ENCODE measurements around the gene TEN1.

Gene TEN1

DNA sequence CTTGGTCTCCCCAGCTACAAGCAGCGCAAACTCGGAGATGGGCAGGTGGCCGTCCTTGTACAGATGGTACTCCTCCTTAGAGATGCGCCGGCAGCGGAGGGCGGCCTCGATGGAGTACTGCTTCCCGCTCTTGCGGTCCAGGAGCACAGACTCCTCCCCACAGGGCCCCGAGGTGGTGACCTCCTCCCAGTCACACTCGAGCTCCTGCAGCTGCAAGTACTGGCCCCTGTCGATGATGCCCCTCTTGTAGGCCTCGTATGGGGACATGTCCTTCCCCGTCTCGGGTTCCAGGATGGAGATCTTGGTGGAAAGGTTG, 28.8 kb downstream of the TEN1 start:
- FAIRE-seq, result no peak

DNA sequence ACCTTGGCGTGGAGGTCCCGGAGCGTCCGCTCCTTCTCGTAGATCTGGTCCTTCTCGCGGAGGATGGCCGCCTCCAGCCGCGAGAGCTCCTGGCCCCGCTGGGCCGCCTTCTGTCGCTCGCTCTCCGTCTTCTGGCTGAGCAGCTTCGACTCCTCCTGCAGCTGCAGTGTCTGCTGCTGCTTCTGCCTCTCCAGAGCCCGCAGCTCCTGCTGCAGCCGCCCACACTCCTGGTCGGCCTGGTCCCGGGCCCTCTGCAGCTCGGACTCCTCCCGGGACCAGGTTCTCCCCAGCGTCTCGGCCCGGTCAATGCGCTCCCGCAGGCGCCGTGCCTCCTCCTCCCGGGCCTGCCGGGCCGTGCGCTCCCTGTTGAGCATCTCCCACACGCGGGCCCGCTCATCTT, 29.2 kb downstream of the TEN1 start:
- FAIRE-seq, result no peak

DNA sequence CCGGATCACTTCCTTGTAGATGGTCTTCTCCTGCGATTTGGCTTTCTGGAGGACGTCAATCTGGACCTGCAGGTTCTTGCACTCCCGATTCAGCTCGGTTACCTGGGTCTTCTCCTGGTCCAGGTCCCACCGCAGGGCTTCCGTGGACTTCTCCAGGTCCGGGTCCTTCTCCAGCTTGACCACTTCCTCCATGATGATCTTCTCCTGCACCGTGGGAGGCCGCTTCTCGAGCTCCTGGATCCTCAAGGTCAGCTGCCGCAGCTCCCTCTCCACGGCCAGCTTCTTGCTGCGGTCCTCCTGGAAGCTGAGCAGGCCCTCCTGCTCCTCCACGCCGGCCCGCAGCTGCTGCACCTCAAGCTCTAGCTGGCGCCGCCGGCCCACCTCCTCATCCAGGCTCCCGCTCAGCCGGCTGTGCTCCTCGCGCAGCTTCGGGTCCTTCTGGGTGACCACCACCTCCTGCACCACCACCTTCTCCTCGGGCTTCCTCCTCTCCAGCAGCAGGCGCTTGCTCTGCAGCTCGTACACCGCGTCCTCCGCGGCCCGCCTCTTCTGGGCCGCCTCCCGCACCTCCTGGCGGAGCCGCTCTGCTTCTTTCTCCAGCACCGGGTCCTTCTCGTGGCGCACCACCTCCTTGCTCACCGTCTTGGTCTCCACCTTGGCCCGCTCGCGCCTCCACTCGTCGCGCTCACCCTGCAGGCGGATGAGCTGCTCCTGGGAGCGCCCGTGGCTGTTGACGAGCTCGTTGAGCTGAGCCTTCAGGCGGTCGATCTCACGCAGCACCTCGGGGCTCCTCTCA, 29.8 kb downstream of the TEN1 start:
- no peak for FAIRE-seq

DNA sequence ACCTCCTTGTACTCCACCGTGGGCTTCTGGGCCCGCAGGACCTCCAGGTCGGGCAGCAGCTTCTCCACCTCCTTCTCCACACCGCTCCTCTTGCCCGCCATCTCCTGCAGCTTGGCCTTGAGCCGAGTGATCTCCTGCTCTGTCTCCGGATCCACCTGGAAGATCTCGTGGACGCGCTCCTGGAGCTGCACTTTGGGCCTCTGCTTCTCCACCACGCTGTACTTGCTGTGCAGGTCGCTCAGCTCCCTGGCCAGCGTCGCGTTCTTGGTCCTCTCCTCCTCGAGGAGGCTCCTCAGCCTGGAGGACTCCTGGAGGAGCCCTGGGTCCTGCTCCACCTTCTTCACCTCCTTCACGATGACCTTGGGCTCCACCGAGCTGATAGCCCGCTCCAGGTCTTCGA, 30.4 kb downstream of the TEN1 start:
- no peak for FAIRE-seq

DNA sequence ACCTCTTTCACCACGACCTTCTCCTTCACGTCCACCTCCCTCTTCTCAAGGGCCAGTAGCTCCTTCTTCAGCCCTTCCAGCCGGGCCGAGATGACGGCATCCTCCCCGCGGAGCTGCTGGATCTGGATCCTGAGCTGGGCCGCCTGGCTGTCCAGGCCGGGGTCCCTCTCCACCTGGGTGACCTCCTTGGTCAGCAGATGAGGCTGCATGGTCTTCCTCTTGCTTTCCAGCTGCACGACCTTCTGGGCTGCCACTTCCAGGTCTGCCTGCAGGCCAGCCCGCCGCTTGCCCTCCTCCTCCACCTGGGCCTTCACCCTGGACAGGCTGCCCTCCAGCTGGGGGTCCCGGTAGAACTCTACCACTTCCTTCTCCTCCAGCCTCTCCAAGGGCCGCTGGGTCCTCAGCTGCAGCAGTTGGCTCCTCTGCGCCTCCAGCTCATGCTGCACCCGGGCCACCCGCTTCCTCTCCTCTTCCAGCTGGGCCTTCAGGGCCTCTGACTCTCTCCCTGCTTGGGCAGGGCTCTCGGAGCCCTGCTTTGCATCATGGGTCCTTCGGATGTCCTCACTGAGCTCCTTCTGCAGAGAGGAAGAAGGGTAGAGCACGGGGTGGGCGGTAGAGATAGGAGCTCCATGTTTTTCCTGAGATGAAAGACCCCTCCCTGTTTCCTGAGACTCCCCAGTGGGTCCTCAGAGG, 31.1 kb downstream of the TEN1 start:
- FAIRE-seq, result no peak

DNA sequence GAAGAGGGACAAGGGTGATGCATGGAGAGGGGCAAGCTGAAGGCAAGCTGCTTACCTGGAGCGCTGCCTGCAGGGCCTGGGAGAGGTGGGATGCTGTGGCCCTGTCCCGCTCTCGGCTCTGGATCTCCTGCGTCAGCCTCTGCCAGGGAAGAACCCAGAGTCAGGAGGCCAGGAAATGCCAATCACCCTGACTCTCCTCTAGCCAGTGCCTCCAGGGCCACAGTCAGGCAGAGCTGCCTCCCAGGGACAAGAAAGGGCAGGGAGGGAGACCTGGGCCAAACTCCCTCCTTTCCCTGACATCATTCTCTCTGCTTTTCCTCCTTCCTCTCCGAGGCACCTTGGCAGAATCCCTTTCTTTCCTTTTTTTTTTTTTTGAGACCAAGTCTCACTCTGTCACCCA, 32.9 kb downstream of the TEN1 start:
- FAIRE-seq, result no peak

DNA sequence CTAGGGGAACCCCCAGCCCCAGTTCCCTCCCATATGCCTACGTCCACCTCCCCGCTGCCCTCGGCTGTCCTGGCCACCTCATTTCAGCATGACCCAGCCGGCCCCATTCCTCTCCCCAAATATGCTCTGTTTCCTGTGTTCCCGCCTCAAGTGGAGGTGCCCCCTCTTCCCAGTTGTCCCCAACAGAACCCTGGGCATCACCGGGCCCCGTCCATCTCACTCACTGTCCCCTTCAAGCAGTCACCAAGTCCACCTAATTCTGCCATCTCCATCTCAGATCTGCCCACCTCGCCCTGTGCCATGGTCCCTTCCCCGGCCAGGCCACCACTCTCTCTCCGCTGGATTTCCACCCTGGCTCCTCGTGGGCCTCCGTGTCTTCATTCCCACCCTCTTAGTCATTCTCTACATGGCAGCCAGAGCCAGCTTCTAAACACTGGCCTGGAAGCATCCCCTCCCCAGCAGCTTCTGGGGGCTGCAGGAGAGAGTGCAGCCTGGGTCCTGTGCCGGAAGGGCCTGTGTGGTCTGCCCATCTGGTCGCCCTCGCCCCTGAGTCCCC, 34.4 kb downstream of the TEN1 start:
- no peak for FAIRE-seq

DNA sequence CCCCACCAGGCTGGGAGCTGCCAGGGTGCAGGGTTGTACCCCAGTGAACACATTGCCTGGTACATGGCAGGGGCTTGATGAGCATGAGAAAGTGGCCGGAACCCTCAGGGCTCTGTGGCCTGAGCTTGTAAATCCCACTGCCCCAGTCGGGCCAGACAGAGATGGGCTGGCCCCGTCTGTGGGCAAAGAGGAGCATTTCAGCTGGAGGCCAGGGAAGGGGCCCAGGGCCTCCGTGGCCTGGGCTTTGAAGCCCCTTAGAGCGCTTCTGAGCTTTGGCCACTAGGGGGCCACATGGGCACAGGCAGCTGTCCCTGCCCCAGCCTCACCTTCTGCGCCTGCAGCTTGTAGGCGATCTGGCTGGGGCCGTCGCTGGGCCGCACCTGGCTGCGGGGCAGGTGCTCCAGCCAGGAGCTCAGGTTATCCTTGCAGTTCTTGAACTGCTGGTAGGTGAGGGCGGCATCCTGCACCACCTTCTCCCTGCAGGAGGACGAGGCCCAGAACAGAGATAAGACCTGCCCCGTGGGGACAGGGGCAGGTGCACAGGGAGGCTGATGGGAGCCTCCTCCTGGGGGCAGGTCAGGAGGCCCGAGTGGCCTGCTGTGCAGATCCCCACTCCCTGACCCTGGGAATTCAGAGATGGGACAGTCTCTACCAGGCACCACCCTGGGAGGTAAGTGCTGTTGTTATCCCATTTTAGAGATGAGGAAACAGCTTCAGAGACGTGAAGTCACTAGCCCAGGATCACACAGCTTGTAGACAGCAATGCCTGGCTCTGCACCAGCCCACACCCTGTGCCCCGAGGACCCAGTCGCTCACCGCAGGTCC, 35.3 kb downstream of the TEN1 start:
- no peak for FAIRE-seq

DNA sequence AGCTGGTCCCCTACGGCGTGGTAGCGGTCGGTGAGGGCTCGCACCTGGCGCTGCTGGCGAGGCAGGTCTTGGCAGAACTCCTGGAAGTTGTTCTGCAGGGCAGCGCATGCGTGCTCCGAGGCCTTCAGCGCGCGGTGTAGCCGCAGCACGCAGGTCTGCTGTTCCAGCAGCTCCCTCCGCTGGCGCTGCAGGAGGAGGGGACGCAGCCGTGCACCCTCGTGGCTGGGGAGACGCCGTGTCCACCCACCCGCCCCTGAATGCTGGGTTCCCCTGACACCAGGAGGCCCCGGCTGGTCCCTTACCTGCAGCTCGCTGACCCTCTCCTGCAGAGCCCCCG, 35.9 kb downstream of the TEN1 start:
- FAIRE-seq, result no peak

DNA sequence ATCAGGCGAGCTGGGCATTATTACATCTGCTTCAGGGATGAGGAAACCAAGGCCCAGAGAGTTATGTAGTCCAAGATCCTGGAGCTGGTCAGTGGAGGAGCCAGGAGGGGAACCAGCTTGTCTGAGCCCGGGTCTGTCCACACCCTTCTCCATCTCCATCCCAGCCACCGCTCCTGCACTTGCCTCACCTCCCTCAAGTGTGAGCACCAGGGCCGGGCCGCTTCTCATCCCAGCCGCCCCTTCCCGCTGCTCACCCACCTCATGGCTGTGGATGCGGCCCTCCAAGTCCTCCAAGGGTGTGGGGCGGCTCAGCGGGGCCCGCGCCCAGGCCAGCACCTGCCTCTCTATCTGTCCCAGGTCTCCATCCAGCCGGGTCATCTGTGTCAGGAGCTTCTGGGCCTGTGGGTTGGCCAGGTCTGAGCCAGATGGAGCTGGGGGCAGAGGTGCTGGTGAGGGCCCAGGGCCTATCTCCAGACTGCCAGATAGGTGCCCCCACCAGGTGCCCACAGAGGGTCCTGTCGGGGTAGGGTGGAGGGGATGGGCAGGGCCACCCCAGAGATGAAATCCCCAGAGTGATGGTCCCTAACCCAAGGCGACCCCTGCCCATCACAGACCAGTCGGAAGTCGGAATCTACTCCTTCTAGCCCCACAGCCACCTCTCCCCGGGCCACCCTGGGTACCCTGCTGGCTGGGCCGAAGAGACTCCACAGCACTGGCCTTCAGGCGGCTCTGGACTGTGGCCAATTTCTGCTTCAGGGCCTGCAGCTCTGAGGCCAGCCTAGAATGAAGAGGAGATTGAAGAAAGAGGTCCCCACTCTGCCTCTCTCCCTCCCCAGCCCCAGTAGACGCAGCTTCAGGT, 38.7 kb downstream of the TEN1 start:
- FAIRE-seq, result no peak

DNA sequence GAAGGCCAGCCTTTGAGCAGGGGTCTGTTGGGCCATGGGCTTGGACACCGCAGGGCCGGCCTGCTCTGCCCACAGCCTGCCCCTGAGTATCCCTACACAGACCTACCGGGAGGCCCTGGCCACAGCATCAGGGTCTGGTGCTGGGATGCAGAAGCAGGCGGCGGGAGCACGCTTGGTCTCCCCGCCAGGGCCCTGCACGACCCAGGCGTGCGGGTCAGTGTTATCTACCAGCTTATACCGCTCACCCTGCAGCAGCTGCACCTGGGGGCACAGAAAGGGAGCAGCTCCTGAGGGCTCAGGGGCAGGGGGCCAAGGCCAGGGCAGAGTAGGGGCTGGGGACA, 39.3 kb downstream of the TEN1 start:
- FAIRE-seq, result no peak

DNA sequence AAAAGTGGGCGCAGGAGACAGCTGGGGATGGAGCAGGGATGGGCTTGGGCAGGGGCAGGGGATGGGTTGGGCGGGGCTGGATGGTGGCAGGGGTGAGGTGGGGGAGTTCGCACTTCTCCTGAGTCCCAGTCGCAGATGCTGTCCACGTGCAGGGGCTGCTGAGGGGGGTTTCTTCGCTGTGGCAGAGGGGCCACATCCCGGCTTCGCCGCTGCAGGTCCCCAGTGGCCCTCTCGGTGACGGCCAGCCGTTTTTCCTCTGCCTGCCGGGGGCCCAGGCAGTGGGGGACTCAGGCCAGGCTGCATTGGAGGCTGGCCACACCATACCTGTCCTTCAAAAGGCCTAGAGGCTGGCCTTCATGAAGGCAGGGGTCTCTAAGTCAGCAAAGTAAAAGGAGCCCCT, 39.8 kb downstream of the TEN1 start:
- no peak for FAIRE-seq

DNA sequence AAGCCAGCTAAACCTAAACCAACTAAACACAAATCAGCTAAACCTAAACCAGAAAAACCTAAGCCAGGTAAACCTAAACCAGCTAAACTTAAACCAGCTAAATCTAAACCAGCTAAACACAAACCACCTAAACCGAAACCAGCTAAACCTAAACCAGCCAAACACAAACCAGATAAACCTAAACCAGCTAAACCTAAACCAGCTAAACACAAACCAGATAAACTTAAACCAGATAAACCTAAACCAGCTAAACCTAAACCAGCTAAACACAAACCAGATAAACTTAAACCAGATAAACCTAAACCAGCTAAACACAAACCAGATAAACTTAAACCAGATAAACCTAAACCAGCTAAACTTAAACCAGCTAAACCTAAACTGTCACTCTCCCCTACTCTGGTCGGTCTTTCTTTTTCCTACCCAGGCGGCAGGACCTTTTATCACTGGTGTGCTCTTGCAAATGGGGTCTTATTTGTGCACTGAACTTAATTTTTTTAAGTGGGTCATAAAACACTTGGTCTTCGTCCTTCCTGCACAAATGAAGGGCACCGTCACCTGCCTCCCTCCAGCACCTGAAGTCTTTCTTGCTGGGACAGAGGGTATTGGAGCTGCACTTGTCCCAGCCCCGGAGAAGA, 40.9 kb downstream of the TEN1 start:
- FAIRE-seq, result no peak

DNA sequence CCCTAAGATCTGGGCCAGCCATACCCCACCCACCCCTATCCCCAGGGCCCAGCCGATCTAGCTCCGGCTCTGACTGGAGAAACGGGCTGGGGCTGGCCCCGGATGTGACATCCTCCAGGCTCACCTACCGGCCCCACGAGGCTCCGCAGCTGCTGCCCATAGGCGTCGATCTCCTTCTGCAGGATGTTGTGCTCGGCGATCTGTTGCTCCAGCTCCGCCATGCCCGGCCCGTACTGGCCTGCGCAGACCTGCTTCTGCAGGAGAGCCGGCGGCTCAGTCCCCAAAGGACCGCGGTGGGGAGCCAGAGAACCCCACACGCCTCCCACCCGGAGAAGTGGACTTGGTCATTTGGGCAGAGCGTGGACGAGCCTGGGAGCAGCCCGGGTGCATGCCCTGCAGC, 43.2 kb downstream of the TEN1 start:
- no peak for FAIRE-seq

DNA sequence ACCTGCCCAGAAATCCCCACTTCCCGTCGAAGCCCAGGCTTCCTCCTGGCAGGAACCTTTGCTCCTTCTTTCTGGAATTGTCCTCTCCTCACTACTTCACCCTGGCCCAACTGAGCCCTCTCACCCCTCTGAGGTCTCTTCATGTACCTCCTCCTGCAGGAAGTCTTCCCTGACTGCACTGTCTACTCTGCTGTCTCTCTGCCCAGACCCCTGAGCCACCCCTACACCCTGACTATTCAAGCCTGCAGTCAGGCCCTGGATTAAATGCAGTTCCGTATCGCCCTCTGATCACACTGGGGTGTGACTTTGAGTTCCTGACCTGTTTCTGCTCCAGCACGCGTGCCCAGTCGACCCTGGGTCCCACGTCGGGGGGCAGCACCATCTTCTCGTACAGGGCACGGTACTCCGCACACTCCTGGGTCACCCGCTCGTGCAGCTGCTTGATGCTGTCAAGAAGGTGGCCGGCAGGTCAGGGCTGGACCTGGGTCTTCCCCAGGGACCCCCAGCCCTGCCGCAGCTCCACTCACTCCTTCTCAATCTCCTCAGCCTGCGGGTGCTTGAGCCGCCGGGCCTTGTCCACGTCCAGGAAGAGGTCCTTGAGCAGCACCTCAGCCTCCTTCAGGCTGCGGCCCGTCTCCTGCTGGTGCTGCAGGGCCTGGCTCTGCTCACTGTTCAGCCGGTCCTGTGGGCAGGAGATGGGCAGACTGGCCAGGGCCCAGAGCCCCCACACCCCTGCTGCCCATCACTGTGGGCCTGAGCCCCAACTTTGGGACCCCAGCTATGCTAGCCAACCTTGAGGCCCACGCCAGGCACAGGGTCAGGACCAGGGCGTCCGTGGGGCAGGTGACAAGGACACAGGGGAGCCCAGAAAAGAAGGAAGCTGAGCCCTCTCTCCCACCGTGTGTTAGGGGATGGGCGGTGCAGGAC, 44.2 kb downstream of the TEN1 start:
- FAIRE-seq, result no peak

DNA sequence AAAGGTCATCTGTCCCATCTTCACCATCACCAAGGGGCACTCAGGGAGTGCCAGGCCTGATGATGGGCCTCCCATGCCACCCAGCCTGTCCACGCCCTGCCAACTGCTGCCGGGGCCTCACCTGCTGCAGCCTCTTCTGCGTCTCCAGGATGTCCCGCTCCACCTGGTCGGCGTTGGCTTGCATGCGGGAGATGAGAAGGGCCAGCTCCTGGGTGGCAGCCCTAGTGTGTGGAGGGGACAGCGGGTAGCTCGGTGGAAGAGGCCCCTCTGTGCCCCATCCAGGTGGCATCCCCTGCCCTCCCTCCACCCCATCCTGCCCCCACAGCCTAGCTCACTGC, 44.8 kb downstream of the TEN1 start:
- no peak for FAIRE-seq

DNA sequence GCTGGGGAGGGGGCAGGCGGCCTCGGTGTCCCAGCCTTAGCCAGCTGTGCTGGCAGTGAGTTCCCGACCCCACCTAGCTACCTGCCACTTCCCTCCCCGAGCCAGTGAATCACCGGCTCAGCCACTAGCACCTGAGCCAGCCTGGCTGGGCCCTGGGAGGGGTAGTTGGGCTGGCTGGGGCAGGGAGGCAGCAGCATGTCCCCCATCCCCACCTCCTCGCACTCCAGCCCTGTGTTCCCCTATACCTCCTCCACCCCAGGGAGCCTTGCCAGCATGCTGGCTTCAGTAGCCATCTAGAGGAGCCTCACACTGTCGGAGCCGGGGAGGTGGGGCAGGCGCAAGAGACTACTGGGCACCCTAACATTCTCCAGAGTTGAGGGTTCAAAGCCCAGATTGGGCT, 45.3 kb downstream of the TEN1 start:
- FAIRE-seq, result no peak

DNA sequence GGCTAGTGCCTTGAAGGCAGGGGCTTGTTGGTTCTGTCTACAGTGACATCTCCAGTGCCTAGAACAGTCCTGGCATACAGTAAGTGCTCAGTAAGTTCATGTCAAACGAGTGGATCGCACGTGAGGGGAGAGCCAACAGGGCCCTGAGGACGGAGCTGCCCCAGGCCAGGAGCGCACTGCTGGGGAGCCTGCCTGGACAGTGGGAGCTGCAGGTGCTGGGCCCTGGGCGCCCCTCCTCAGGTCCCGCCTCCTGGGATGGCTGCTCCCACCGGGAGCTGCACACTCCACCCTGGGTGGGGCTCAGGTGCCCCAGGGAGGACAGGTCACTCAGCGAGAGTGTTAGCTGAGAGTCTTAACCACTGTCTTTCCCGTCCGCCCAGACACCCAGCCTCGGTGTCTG, 46.3 kb downstream of the TEN1 start:
- FAIRE-seq, result no peak

DNA sequence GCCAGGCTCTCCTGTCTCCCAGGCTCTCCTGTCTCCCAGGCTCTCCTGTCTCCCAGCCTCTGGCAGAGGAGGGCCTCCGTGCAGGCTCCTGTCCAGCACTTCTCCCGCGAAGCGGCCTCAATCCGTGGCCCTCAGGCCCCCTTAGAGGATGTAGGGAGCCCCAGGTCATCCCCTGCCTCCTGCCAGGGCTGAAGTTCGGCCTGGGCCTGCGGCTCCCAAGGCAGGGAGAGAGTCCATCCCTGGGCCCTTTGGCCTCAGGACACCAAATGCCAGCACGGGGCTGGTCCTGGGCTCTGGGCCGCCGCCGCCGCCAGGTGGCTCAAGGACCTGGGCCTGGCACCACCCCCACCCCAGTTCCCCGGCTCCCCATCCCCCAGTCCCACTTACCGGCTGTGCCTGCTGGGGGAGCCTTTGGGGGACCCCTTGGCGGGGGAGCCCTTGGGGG, 47.7 kb downstream of the TEN1 start:
- no peak for FAIRE-seq

DNA sequence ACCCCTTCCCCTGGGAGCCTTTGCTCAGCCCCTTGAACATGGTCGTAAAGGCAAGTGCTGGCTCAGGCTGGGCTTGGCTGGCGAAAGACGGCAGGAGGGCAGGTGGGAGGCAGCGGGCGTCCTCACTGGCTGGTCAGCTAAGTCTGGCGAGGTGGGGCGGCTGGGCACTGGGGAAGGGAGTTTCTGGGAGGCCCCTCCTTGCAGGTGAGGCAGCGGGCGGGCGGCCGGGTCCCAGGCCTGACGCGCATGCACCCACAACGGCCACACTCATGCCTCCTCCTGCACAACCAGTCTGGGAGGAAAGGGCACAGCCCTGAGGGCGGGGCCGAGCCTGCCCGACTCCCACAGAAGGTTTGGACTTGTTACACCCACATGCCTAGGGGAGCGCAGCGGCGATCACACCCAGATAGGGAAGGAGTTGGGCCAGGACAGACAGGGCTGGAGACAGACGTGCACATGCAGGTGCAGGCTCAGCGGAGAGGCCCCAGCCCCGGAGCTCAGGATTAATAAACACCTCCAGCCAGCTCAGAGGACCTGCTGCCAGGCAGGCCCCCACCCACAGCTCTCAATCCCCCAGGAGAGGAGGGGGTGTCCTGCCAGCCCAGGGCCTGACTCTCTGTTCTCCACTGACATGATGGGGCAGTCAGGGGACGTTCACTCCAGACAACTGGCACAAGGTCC, 48.3 kb downstream of the TEN1 start, which contains the start of gene EVPL:
Gene EVPL (minus strand): TSS at position 148 of the 681 bp plus-strand sequence. CDS start 108 bp downstream, at position 40.
- no peak for FAIRE-seq
